Renal cortical epithelial cell (primary cell): ENCODE results near the gene STBD1. TPM values are rescaled to one million over a fixed set of nuclear protein-coding genes. Genes with fewer than 3 reads are reported as not detected.
A peak's percentile ranks its signal among the peaks of the same experiment; 100 is the strongest.
"Not testable (repeated sequence)": the region's sequence is repeated elsewhere in the genome, so short reads cannot be mapped to it uniquely, and the experiment has no call there.

Experiments
- DNase-seq: peaks from one replicate; pipeline ENCODE4 v3.0.0-alpha.2; 2011; ENCODE audit warnings: low read depth
- total RNA-seq: library from RNA; depleted of rRNA; stranded (reverse); fragments of >200 nt; gene quantifications from 2 replicates; pipeline ENCODE4 v1.2.3, GENCODE V29; 2014

Gene STBD1
- total RNA-seq, 1 donor from 2014 or later = 10.6 TPM

DNA sequence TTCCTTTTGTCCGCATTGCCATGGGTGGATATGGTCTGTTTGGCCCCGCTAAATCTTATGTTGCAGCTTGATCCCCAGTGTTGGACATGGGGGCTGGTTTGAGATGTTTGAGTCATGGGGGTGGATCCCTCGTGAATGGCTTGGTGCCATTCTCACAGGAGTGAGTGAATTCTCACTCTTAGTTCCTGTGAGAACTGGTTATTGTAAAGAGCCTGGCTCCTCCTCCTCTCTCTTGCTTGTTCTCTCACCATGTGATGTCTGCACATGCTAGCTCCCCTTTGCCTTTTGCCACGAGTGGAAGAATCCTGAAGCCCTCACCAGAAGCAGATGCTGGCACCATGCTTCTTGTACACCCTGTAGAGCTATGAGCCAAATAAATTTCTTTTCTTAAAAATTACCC lies 22.6 kb upstream of the STBD1 start:
- DNase-seq = no peak

DNA sequence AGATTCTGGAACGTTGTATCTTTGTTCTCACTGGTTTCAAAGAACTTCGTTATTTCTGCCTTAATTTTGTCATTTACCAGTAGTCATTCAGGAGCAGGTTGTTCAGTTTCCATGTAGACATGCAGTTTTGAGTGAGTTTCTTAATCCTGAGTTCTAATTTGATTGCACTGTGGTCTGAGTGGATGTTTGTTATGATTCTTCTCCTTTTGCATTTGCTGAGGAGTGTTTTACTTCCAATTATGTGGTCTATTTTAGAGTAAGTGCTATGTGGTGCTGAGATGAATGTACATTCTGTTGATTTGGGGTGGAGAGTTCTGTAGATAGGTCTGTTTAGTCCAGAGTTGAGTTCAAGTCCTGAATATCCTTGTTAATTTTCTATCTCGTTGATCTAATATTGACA lies 18.7 kb upstream of the STBD1 start:
- DNase-seq = not testable (repeated sequence)

DNA sequence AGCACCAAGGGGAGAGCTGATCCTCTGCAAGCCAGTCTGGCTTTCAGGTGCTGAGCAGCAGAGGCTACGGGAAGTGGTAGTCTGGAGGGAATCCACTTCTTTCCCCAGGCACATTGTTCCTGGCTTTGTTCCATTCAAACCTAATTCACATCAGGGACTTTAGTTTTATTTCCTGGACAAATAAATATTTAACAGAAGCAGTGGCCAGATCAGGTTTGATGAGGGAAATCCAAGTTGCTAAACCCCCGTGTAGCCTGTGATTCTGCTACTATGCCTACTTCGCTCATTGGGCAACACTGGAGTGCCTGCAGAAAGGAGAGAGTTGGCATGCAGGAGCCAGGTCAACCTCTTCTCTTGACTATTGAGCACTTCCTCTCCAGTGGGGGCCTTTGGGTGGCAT lies 13.8 kb upstream of the STBD1 start:
- peak; percentile 90 for DNase-seq

DNA sequence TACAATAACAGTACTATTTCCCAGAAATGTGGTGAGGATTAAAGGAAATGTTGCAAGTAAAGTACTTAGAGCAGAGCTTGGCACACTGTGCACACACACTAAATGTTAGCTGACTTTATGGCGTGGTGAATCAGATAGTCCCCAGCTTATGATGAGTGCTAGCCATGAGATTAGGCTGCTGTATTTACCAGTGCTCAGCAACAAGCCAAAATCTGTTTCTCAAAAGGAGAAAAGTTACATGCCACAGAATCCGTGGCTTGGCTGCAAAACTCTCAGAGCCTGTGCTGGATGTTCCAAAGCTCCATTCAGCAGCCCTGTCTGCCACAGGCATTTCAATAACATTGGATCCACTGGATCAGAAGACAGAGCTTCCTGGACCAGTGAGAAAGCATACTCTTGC lies 12.8 kb upstream of the STBD1 start:
- DNase-seq = no peak

DNA sequence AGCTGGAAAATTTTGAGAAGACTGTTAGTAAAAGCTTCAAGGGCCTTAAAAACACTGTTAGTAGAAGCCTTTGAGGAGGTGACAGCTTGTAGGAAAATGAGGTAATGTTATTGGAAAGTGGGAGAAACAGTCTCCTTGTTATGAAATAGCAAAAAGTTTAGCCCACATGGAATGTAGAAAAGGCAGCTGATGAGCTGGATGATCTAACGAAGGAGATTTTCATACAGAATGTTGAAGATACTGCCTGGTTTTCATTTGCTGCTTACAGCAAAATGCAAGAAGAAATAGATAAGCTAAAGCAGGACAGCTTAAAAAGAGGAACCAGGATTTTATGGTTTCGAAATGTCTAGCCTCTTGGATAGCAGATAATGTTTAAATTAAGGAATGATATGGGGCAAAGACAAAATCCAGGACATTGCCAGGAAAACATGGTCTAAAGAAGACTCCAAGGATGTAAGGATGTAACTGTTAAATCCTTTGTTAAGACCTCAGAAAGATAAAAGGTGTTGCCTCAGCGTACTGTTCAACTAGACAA lies 10.2 kb upstream of the STBD1 start:
- no peak for DNase-seq

DNA sequence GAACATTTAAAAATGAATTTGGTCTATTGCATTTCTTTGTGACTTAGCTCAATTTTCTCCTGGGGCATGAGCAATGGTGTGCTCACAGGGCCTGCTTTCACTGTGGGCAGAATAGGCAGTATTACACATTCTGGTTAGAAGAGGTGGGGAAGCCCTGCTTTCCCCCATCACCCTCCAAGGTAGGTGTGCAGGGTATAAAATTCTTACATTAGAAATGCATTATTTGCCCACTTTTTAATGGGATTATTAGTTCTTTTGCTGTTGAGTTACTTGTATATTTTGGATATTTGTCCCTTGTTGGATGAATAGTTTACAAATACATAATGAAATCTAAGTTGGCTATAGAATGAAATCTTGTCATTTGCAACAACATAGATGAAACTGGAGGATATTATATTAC lies 8.3 kb upstream of the STBD1 start:
- DNase-seq = no peak

DNA sequence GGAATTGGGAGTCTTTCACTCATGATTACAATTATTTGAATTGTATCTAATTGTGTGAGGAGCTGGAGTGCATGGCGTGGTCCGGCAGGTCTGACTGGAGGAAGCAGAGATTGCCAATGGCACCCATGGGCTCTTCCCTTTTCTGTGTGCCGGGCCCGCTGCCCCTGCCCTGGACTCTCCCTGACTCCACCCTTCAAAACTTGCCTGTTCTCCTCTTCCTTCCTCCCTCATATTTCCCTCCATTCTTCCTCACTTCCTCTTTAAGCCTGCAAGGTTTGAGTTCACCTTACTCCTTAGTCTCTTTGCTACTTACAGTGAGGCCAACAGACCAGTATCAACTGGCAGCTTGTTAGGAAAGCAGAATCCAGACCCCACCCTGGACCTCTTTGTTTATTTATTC lies 6.5 kb upstream of the STBD1 start:
- DNase-seq = no peak

DNA sequence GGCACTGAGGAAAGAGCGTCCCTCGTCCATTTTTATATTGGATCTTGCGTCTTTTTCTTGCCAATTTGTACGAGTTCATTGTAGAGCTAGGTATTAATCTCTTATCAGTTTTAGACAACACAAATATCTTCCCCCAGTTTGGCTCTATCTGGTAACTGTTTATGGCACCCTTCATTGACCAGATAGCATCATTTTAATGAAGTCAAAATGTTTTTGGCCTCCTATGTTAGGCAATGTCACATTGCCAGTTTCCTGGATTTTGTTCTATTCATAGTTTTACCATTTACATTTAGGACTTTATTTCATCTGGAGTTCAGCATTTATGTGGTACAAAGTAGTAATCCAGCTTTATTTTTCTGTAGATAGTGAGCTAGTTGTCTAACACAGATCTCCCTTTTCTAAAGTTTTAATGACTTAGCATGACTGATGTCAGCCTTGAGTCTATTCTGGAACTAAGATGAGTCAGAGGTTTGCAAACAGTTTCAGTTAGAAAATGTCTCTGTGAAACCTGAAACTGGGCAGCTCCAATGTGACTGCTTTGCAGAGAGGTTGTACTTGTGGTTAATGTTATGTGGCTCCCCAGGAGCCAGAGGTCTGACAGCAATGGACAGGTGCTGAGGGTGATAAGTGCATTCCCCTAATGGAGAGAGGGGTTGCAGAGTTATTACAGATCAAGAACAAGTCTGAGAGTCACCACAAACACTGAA lies 5.3 kb upstream of the STBD1 start:
- peak; percentile 95 for DNase-seq

DNA sequence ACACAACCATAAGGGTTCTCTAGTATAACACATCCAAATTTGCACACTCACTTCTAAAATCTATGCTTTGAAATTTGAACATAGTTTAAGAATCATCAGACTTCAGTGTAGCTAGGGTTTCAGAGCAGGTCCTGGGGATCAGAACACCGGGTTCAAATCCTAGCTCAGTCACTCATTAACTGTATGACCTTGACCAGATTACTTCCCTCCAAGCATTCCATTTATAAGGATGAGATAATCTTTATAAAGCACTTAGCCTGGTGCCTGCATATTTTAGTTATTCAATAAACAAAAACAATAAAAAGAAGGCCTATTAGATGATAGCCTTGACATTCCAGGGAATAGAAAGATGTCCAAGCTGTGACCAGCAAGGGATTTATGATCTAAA lies 4.8 kb upstream of the STBD1 start:
- no peak for DNase-seq

DNA sequence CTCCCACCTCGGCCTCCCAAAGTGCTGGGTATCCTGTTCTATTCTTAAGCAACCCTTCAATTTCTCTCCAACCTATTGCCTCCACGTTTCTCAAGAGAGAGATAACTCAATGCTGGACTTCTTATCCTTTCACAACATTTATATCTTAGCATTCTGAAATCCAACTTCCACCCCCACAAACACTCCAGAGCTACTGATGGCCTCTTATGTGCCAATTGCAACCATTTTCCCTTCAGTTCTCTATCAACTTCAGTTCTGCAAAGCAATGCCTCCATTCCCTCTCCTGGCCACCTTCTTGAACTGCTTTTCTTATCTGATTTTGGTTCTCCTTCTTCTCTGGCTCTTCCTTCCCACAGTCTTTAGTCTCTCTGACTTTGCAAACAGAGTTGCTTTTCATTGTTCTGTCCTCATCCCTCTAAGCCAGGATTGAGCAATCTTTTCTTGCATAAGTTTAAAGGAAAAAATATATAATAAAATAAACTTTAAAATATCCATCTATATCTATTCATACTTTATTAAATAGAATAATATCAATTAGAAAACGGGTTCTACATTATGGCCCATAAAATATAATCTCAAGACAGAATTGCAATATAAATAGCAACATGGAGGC lies 3.6 kb upstream of the STBD1 start:
- no peak for DNase-seq

DNA sequence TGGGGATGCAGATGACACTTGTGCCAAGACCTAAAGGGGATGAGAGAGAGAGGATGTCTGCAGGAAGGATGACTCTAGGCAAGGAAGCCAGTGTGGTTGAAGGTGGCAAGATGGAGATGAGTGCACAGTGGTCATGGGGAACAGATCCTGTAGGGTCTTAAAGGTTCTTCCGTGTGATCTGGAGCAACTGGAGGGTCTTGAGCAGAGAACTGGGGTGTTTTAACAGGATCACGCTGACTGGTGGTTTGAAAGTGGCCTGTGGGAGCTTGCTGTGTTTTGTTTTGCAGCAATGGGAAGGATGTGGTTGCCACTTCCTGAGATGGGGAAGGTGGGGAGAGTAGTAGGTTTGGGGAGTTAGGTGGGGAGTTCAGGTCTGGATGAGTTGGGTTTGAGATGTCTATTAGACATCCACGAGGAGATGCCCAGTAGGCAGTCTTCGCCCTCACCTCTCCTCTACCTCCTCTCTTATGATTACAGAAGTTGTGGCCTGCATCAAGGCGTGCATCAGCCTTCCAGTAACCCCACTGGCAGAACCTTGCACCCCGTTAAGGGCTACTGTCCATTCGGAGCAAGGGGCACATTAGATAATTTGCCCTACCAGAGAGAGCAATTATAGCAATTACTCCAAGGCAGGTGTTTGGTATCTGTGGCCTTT lies 1.4 kb upstream of the STBD1 start:
- DNase-seq = no peak

DNA sequence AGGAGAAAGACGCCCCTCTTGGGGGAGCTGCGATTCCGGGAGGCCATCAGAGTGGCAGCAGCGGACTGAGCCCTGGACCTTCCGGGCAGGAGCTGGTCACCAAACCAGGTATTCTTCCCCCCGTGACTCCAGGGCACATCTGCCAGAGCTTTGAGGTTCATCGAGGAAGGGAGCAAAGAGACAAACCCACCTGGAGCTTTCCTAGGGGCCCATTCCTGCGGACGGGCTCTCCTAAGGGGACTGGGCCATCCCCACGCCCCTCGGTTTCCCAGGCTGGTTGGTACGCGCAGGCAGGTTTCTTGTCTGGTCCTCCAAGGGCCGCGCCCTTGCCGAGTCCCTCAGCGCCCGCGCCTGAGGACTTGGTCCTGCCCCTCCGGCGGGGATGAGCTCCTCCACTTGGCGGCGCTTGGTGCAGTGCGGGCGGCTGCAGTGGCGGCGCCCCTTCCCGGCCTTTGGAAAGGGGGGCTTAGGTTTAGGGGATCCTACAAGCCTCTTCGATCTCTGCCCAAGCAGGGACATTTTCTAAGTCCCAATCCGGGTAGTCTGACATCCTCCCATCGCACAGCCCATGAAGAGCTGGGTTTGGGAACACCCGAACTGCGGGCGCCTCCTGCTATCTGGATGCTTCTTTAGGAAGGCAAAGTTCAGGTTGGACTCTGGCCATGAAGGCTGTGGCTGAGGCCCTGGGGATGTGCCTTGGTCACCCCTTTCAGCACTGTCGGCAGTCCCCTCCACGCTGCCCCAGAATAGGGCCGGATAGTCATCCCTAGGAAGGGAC lies 538 bp downstream of the STBD1 start:
- no peak for DNase-seq

DNA sequence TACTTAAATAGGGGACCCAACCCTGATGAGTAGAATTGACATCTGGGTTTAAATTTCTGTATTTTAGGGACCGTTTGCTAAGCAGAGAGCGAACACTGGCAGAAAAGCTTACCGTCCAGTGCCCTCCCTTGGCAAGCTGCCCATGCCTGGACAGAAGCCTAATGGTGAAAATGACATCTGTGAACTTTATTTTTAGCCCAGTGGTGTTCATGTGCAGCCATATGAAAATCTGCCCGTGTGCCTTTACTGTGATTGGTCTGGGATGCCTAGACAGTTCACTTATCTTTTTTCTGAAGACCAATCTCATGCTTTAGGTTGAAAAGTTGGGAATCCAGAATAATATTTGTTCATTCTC lies 1.1 kb downstream of the STBD1 start:
- no peak for DNase-seq

DNA sequence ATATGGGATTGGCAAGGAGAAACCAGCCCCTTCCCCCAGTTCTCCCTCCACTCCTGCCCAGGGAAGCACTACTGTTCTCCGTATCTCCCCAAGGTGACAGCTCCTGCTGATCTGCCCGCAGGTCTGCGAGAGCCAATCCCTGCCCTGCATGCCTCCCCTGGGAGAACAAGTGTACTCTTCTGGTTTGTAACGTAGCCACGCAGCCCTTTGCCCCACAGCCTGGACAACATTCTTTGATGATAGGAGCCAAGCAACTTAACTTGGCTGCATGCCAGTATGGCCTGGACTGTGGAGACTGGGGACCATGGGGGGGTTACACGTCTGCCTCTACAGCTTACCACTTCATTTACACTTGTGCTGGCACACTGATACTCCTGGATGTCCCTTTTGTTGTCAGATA lies 2.0 kb downstream of the STBD1 start:
- DNase-seq = no peak

DNA sequence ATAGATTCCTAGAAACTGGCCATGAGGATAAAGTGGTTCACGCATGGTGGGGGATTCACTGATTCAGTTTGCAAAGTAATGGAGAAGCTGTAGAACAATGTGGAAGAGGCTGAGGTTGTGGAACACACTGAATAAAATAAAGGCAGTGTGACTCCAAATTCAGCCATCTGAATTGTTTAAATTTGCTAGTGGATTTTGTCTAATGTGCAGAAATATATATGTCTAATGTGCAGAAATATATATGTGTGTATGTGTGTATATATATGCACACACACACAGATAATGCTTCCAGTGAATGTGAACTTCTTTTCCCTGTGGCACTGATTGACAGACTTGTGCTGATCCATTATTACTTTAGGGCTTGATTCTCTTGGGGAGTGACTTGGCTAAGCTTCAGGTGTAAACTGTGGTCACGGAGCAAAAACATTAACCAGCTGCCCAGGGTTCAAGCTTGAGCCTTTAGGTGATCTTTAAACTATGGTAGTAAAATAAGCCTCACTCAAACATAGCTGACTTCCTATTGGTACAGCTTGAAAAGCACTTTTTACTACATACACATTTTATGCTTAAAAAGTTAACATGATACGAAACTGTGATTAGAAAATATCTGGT lies 3.5 kb downstream of the STBD1 start:
- no peak for DNase-seq

DNA sequence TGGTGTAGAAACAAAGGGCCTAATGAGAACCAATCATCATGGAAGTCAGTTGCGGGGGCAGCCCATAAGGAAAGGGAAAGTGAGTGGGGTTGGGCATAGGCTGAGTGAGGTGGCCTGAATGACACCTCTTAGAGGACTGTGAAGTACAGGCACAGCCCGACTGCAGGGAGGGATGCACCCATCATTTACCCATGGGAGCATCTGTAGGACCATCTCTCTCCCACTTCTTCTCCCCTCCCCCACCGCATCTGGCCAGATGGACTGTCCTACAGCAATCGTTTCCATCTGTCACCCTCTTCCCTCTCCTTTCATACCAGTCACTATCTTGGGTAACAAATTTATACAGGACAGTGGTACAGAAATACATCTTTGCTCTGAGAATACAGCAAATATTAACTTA lies 4.2 kb downstream of the STBD1 start:
- DNase-seq = no peak

DNA sequence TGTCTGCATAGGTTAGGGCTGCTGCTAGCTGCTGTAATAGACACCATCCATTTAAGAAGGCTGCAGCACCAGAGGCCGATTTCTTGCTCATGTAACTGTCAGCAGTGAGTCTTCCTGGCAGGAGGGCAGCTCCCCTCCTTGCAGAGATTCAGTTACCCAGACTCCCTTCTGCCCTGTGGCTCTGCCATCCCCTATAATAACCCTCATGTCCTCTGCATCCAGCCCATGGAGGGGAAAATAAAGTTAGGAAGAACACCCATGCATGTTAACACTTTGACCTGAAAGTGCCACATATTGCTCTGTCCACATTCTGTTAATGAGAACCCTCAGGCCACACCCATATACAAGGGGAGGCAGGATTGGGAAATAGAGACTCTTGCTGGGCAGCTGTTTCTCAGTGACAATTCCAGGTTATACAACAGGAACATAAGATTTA lies 5.4 kb downstream of the STBD1 start:
- peak; percentile 28 for DNase-seq

DNA sequence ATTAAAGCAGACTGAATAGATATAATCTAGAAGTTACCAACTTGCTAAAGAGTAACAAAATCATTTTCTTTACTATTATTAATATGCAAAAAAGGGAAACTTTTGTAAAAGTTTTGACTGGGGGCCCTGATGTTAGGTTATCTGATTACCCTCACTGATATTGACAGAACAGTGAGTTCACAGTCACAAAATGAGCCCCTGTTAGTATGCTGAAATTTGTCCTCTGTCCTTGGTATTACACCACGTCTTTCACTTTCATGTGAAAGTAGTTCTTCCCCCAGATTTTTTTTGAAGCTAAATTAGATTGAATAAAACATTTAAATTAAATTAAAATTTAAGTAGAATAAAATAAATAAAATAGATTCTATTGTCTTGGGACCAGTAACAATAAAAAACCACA lies 5.9 kb downstream of the STBD1 start:
- DNase-seq = no peak

DNA sequence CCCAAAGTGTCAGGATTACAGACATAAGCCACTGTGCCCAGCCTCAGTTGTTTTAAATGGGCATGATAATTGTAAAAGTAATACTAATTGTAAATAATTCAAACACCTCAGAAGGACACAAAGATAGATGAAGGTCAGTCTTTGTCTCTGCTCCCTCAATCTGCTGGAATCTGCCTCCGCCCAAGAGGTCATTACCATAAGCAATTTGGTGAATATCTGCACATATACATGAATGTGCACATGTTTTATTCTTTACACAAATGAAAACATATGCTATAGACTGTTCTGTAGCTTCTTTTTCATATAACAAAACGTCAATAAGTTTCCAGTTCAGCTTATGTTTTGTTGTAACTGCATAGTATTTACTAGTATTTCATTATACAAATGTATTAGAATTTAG lies 7.0 kb downstream of the STBD1 start:
- DNase-seq = no peak

DNA sequence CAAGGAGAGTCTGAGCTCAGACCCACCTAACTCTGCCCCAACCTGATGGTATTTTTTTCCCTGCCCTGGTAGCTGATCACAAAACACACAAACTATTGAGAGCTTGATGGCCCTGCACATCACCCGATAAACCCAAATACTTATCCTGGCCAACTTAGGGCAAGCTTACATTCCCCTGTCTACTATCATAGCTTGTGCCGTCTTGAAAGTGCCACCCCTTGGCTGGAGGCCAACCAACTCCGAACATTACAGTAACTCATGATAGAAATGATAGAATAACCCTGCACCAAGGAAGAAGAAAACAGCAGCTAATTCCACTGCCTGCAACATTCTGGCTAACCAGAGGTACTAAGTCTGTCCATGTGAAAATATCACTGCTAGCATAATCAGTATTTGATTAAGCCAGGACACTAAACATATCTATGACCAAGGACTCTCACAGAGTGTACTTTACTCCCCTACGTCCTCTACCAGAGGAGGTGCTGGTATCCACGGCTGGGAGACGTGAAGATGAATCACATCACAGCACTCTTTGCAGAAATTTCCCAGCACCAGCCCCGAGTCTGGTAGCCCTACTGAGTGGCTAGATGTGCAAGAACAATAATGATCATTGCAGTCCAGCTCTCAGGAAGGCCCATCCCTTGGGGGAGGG lies 8.9 kb downstream of the STBD1 start:
- no peak for DNase-seq

DNA sequence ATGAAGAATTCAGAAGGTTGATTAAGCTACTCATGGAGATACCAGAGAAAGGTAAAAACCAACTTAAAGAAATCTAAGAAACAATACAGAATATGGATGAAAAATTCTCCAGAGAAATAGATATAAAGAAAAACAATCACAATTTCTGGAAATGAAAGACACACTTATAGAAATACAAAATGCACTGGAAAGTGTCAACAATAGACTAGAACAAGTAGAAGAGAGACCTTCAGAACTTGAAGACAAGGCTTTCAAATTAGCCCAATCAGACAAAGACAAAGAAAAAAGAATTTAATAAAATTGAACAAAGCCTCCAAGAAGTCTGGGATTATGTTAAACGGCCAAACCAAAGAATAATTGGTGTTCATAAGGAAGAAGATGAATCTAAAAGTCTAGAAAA lies 9.6 kb downstream of the STBD1 start:
- no peak for DNase-seq

DNA sequence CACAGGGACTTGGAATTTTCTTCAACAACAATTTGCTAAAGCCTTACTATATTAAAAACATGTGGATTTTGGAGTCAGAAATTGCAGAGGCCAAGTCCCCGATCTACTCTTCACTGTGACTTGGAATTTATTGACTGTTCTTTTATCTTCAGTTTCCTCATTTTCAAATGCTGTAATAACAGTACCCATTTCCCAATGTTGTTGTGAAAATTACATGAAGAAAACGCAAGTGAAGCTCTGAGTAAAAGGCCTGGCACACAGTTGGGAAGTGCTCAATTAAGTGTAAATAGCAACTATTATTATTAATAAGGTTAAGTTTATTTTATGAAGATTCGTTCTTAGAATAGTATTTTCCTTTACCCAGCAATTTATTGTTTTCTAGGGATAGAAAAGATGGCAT lies 15.7 kb downstream of the STBD1 start:
- DNase-seq = no peak
